Mesothelial cell of epicardium (in vitro differentiated cells): ENCODE measurements around the gene CRYZL1. TPM values are rescaled to one million over a fixed set of nuclear protein-coding genes. Genes with fewer than 3 reads are reported as not detected.
"Not testable (repeated sequence)": the region's sequence is repeated elsewhere in the genome, so short reads cannot be mapped to it uniquely, and the experiment has no call there.

ENCODE experiments used
- DNase-seq, 2 experiments: peaks; one replicate each; pipeline ENCODE4 v3.0.0; 2021; ENCODE audit warnings: low spot score in 2 of 2; ENCODE audit not compliant: unreplicated experiment in 2 of 2
- H3K27ac Mint-ChIP-seq: 2 replicates; pipeline ENCODE4 v1.8.0; 2021; ENCODE audit warnings: mixed read lengths
- H3K27me3 Mint-ChIP-seq: 2 replicates; pipeline ENCODE4 v1.8.0; 2021; ENCODE audit warnings: low read depth, mixed read lengths
- H3K36me3 Mint-ChIP-seq: 2 replicates; pipeline ENCODE4 v1.8.0; 2021; ENCODE audit warnings: mixed read lengths
- H3K4me1 Mint-ChIP-seq: 2 replicates; pipeline ENCODE4 v1.8.0; 2021; ENCODE audit warnings: mixed read lengths
- H3K4me3 Mint-ChIP-seq: 2 replicates; pipeline ENCODE4 v1.8.0; 2021; ENCODE audit warnings: mild to moderate bottlenecking, moderate library complexity, mixed read lengths
- H3K9me3 Mint-ChIP-seq: 2 replicates; pipeline ENCODE4 v1.8.0; 2021; ENCODE audit warnings: mixed read lengths
- total RNA-seq: library from RNA; stranded (reverse); gene quantifications from 3 replicates; pipeline ENCODE4 v1.2.1, GENCODE V29; 2021
- TF ChIP-seq, protein P1 (sequence below): fragments of 200-600 bp; sonication (generic); IDR thresholded peaks from one replicate; pipeline ENCODE4 v1.5.0; 2021; ENCODE audit warnings: antibody characterized with exemption; ENCODE audit not compliant: unreplicated experiment

CRYZL1 gene
- total RNA-seq, 1 donor from 2014 or later = 63.0 TPM

DNA sequence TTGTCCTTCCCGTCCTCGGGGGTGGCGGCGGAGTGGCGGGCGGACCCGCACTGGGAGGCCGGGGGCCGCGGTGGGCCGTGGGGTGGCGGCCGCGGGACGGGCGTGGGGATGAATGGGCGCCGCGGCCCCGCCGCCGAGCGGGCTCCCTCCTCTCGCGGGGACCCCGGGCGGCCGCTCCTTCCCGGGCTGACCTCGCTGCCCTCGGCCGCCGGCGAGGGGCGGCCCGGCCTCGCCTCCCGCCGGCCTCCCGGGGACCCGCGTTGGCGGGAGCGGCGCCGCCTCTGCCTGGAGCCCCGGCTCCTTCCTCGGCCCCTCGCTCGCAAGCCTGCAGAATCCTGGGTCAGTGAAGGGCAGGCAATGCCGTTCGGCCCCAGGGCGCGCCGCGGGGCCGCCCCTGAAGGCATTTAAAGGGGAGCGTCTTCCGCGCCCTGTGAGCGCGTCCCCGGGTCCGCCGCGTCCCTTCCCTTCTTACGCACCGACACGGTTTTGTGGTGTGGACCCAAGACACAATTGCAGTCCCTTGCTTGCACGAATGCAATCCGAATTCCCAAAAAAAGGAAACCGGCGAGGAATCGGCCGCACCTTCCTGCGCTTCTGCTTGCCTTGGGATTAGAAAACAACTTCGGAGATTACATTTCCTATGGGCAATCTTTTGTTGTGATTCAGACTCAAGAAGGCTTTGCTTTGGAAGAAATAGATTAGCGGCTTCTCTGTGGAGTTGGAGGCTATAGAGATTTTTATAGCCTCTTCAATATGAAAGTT is 1.5 kb upstream of the CRYZL1 start:
- peak; percentile 29 to 55 for DNase-seq
- peak overlapping the region; percentile 89 for H3K27ac Mint-ChIP-seq
- H3K4me1 Mint-ChIP-seq = peaks cover 23% of the 10 kb centered on the region
- TF ChIP-seq, protein P1, sequence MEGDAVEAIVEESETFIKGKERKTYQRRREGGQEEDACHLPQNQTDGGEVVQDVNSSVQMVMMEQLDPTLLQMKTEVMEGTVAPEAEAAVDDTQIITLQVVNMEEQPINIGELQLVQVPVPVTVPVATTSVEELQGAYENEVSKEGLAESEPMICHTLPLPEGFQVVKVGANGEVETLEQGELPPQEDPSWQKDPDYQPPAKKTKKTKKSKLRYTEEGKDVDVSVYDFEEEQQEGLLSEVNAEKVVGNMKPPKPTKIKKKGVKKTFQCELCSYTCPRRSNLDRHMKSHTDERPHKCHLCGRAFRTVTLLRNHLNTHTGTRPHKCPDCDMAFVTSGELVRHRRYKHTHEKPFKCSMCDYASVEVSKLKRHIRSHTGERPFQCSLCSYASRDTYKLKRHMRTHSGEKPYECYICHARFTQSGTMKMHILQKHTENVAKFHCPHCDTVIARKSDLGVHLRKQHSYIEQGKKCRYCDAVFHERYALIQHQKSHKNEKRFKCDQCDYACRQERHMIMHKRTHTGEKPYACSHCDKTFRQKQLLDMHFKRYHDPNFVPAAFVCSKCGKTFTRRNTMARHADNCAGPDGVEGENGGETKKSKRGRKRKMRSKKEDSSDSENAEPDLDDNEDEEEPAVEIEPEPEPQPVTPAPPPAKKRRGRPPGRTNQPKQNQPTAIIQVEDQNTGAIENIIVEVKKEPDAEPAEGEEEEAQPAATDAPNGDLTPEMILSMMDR = no peak
- H3K4me3 Mint-ChIP-seq = peak overlapping the region; percentile 93
- H3K36me3 Mint-ChIP-seq = no peaks in the 10 kb centered on the region
- no peaks in the 10 kb centered on the region for H3K27me3 Mint-ChIP-seq
- no peaks in the 10 kb centered on the region for H3K9me3 Mint-ChIP-seq

DNA sequence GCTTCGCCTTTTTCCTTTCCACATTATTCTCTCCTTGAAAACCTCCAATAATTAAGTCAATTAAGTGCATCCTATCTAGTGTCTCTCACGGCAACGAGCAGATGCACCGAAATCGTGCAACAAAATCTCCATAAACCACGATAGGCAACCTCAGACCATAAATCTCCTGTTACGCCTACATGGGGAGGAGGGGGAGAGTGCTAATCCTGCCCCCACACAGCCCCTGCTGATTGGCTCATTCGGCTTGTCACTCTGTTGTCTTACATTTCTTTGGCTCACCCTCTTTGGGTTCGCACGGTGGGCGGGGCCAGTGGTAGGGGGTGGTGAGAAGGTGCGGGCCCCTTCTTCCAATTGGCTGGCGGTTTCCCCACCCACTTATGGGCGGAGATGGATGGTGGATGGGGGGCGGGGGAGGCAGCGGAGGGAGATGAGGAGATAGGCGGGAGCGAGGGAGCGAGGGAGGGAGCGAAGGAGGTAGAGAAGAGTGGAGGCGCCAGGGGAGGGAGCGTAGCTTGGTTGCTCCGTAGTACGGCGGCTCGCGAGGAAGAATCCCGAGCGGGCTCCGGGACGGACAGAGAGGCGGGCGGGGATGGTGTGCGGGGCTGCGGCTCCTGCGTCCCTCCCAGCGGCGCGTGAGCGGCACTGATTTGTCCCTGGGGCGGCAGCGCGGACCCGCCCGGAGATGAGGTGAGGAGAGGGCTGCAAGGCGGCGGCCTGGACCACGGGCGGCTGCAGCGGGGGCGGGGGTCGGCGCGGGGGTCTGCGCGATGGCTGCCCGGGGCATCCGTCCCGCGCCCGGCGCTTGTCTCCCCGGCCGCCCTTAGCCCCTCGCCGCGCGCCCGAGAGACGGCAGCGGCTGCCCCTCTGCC is 720 bp upstream of the CRYZL1 start, which contains the start of gene ITSN1:
Gene ITSN1 (plus strand): TSS at position 475 of the 869 bp plus-strand sequence. CDS start 76,328 bp downstream, outside the sequence.
- no peaks in the 10 kb centered on the region for H3K9me3 Mint-ChIP-seq
- peaks cover 4% of the 10 kb centered on the region for H3K36me3 Mint-ChIP-seq
- TF ChIP-seq, protein P1 = no peak
- peak within 1 kb of the TSS; percentile 98 for H3K27ac Mint-ChIP-seq
- H3K4me3 Mint-ChIP-seq = peak within 1 kb of the TSS; percentile 93
- H3K27me3 Mint-ChIP-seq = no peaks in the 10 kb centered on the region
- peaks cover 23% of the 10 kb centered on the region for H3K4me1 Mint-ChIP-seq
- peak; percentile 99 to 100 for DNase-seq

DNA sequence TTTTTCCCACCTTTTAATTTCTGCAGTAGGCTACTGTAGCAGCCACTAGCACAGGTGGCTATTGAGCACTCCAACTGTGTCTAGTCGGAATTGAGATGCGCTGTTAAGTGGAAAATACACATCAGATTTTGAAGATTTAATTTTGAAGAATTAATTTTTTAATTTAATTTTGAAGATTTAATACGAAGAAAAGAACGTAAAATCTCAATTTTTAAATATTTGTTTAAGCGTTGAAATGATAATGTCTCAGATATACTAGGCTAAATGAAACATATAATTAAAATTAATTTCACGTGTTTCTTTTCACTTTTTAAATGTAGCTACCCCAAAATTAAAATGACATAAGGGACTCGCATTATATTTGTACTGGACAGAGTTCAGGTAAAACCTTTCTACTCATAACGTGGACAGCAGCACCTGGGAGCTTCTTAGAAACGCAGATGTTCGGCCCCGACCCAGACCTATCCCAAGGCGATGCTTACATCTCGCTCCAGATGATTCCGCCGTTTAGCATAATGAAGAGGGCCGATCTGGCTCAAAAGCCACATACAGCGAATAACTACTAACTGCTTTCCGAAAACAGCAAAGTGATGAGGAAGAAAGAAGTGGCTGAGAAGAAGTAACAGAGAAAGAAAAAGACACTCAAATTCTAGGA is 717 bp downstream of the CRYZL1 start:
- Mint-ChIP-seq H3K9me3 (no peaks in the 10 kb centered on the region), H3K27me3 (no peaks in the 10 kb centered on the region), H3K36me3 (peaks cover 9% of the 10 kb centered on the region), H3K4me1 (peaks cover 23% of the 10 kb centered on the region), H3K27ac (peak overlapping the region; percentile 98), H3K4me3 (peak overlapping the region; percentile 81)
- DNase-seq = no peak
- TF ChIP-seq, protein P1 = no peak

DNA sequence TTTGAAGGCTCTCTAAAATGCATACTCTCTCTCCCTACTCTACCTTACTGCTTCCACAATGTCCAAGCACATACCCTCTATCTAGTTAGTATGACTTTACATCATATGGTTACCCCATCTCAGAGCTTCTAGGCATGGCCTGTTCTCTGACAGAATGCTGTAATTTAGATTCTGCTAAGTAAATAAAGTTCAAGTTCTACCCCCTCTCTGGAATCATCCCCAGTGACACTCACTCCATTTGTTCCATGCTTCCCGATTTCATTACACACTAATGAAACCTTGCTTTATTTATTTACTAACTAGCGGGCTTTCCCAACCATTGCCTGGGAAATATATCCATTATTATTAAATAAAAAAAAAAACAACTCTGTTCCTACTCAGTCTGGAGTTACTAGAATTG is 7.3 kb downstream of the CRYZL1 start:
- peaks cover 14% of the 10 kb centered on the region for H3K9me3 Mint-ChIP-seq
- no peak for DNase-seq
- H3K36me3 Mint-ChIP-seq = peaks cover 25% of the 10 kb centered on the region
- no peak overlapping the region for H3K4me3 Mint-ChIP-seq
- H3K4me1 Mint-ChIP-seq = no peaks in the 10 kb centered on the region
- no peak overlapping the region for H3K27ac Mint-ChIP-seq
- H3K27me3 Mint-ChIP-seq = no peaks in the 10 kb centered on the region
- TF ChIP-seq, protein P1 = no peak

DNA sequence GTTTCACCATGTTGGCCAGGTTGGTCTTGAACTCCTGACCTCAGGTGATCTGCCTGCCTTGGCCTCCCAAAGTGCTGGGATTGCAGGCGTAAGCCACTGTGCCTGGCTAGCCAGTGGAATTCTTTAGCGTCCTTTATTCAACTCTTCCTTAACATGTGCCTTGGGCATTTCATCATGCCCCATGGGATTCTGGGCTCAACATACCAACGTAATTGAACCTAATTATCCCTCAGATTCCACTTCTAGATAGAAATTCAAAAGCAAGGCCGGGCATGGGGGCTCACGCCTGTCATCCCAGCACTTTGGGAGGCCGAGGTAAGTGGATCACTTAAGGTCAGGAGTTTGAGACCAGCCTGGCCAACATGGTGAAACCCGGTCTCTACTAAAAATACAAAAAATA is 15.4 kb downstream of the CRYZL1 start:
- Mint-ChIP-seq H3K9me3 (peaks cover 14% of the 10 kb centered on the region), H3K36me3 (peaks cover 34% of the 10 kb centered on the region)
- DNase-seq, H3K27ac Mint-ChIP-seq, H3K4me1 Mint-ChIP-seq, H3K4me3 Mint-ChIP-seq, H3K27me3 Mint-ChIP-seq: not testable (repeated sequence)
